ENCODE results near the gene TEX264.
"Not testable (repeated sequence)": the region's sequence is repeated elsewhere in the genome, so short reads cannot be mapped to it uniquely, and the experiment has no call there.

The TEX264 gene

DNA sequence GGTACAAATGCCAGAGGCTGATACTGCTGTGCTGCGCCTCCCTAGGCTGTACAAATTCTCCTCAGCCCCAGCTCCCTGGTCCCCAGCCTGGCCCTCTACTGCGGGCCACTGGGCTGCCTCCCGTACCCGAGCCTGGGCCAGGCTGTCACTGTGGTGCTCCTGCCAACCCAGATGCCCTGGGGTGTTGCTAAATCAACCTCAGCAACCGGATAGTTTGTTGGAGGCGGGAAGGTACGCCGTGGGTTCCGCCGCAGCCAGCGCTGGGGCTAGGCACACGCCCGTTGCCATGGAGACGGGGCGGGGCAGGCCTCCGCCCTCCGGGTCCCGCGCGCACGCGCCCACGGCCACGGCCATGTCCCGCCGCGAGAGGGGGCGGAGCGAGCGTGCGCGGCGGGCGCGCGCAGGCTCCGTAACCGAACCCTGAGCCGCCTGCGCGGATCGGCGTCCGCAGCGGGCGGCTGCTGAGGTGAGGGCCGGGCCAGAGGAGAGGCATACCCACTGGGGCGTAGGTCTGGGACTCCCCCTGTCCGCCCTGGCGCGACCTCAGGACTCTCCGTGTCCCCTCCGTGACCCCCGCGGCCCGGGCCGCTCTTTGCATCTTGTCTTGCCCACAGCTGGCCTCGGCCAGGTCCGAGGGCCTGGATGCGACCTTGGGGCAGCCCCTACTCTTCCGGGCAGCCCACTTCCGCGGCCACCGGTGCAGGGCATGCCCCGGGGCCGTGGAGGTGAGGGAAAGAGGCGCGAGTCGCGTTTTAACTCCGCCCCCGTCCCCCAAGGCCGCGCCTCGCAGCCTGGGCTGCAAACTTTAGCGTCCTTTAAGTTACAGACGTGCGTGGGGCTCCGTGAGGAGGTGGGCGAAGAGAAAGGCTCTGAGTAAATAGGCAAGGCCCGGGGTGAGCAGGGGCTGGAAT, at the start of gene TEX264:
Gene TEX264, plus strand, starts transcription at position 430 of the 911 bp plus-strand sequence. CDS start 3,053 bp downstream, outside the sequence.
- peaks cover 9% of the 10 kb centered on the region for H3K4me1 ChIP-seq (ENCODE audit: insufficient read depth, low read length)
- no peaks in the 10 kb centered on the region for H3K36me3 ChIP-seq (ENCODE audit: insufficient read depth, low read depth, low read length)
- H3K9ac ChIP-seq (ENCODE audit: low read depth, low read length), result peak within 1 kb of the TSS; percentile 80
- H3K9me3 ChIP-seq (ENCODE audit: insufficient read depth, low read depth, low read length), result no peaks in the 10 kb centered on the region
- H3K27ac ChIP-seq (ENCODE audit: low read length), result no peak within 1 kb of the TSS
- peaks cover 9% of the 10 kb centered on the region; the same call in 1 of the 2 replicates for H3K27me3 ChIP-seq (ENCODE audit: insufficient read depth, low read length)
- H3K4me3 ChIP-seq (ENCODE audit: low read length), result peak within 1 kb of the TSS; percentile 86

GRCh38 chr3:51622413-51622812, 48.6 kb upstream of the TEX264 start:
- no peaks in the 10 kb centered on the region for H3K9me3 ChIP-seq (ENCODE audit: insufficient read depth, low read depth, low read length)
- no peak overlapping the region for H3K9ac ChIP-seq (ENCODE audit: low read depth, low read length)
- no peak overlapping the region for H3K4me3 ChIP-seq (ENCODE audit: low read length)
- H3K27me3 ChIP-seq (ENCODE audit: insufficient read depth, low read length), result no peaks in the 10 kb centered on the region
- H3K27ac ChIP-seq (ENCODE audit: low read length), result no peak overlapping the region
- H3K36me3 ChIP-seq (ENCODE audit: insufficient read depth, low read depth, low read length), result no peaks in the 10 kb centered on the region; the same call in 1 of the 2 replicates
- peaks cover 13% of the 10 kb centered on the region for H3K4me1 ChIP-seq (ENCODE audit: insufficient read depth, low read length)

- Histone ChIP-seq H3K4me3 (ENCODE audit: low read length) (no peak overlapping the region), H3K4me1 (ENCODE audit: insufficient read depth, low read length) (peaks cover 13% of the 10 kb centered on the region), H3K9me3 (ENCODE audit: insufficient read depth, low read depth, low read length) (no peaks in the 10 kb centered on the region), H3K9ac (ENCODE audit: low read depth, low read length) (no peak overlapping the region), H3K36me3 (ENCODE audit: insufficient read depth, low read depth, low read length) (peaks cover 4% of the 10 kb centered on the region; the same call in 1 of the 2 replicates), H3K27me3 (ENCODE audit: insufficient read depth, low read length) (no peaks in the 10 kb centered on the region), H3K27ac (ENCODE audit: low read length) (no peak overlapping the region)
Observed at GRCh38 chr3:51622868-51623267, 48.2 kb upstream of the TEX264 start.

- H3K9ac ChIP-seq (ENCODE audit: low read depth, low read length), result no peak overlapping the region
- peaks cover 66% of the 10 kb centered on the region for H3K36me3 ChIP-seq (ENCODE audit: insufficient read depth, low read depth, low read length)
- no peaks in the 10 kb centered on the region for H3K27me3 ChIP-seq (ENCODE audit: insufficient read depth, low read length)
- no peak overlapping the region for H3K4me3 ChIP-seq (ENCODE audit: low read length)
- H3K27ac ChIP-seq (ENCODE audit: low read length), result no peak overlapping the region
- no peaks in the 10 kb centered on the region for H3K9me3 ChIP-seq (ENCODE audit: insufficient read depth, low read depth, low read length)
- no peaks in the 10 kb centered on the region for H3K4me1 ChIP-seq (ENCODE audit: insufficient read depth, low read length)
Observed at GRCh38 chr3:51630513-51630912, 40.5 kb upstream of the TEX264 start.

DNA sequence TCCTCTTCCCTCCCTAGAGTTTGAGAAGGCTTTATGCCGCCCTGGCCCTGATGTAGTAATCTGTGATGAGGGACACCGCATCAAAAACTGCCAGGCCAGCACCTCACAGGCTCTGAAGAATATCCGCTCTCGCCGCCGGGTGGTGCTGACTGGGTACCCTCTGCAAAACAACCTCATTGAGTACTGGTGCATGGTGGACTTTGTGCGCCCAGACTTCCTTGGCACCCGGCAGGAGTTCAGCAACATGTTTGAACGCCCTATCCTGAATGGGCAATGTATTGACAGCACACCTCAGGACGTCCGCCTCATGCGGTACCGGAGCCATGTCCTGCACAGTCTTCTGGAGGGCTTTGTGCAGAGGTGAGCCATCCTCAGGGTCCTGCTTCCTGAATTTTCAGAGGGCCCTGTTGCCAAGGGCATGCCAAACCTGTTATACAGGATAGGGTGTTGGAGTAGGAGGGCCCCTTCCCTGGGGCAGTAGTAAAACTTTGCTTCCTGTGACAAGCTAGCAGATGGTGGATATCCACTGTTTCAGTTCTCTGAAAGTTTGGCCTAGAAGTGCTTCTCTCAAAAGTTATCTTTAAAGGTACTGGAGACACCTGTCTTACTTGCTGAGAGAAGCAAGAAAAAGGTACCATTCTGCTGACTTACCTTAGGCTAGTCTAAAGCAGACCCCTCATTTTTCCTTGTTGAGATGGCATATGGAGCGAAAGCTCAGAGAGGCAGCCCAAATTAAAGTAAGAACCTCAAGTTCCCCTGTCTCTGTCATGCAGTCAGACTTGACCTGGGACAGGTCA, 33.7 kb upstream of the TEX264 start:
- no peak overlapping the region for H3K27ac ChIP-seq (ENCODE audit: low read length)
- H3K9me3 ChIP-seq (ENCODE audit: insufficient read depth, low read depth, low read length), result no peaks in the 10 kb centered on the region
- H3K9ac ChIP-seq (ENCODE audit: low read depth, low read length), result no peak overlapping the region
- peaks cover 78% of the 10 kb centered on the region for H3K36me3 ChIP-seq (ENCODE audit: insufficient read depth, low read depth, low read length)
- H3K27me3 ChIP-seq (ENCODE audit: insufficient read depth, low read length), result no peaks in the 10 kb centered on the region
- no peaks in the 10 kb centered on the region for H3K4me1 ChIP-seq (ENCODE audit: insufficient read depth, low read length)
- H3K4me3 ChIP-seq (ENCODE audit: low read length), result no peak overlapping the region

- Histone ChIP-seq H3K27ac (ENCODE audit: low read length) (no peak overlapping the region), H3K9ac (ENCODE audit: low read depth, low read length) (no peak overlapping the region), H3K4me1 (ENCODE audit: insufficient read depth, low read length) (no peaks in the 10 kb centered on the region), H3K27me3 (ENCODE audit: insufficient read depth, low read length) (no peaks in the 10 kb centered on the region), H3K9me3 (ENCODE audit: insufficient read depth, low read depth, low read length) (no peaks in the 10 kb centered on the region), H3K36me3 (ENCODE audit: insufficient read depth, low read depth, low read length) (peaks cover 81% of the 10 kb centered on the region), H3K4me3 (ENCODE audit: low read length) (no peak overlapping the region)
Observed at GRCh38 chr3:51637941-51638471, 33.0 kb upstream of the TEX264 start.

GRCh38 chr3:51642462-51642861, 28.6 kb upstream of the TEX264 start:
- H3K27ac ChIP-seq (ENCODE audit: low read length), result no peak overlapping the region
- H3K9ac ChIP-seq (ENCODE audit: low read depth, low read length), result no peak overlapping the region
- no peak overlapping the region for H3K4me3 ChIP-seq (ENCODE audit: low read length)
- H3K9me3 ChIP-seq (ENCODE audit: insufficient read depth, low read depth, low read length), result peaks cover 13% of the 10 kb centered on the region
- H3K36me3 ChIP-seq (ENCODE audit: insufficient read depth, low read depth, low read length), result peaks cover 88% of the 10 kb centered on the region
- H3K4me1 ChIP-seq (ENCODE audit: insufficient read depth, low read length), result no peaks in the 10 kb centered on the region
- no peaks in the 10 kb centered on the region for H3K27me3 ChIP-seq (ENCODE audit: insufficient read depth, low read length)

DNA sequence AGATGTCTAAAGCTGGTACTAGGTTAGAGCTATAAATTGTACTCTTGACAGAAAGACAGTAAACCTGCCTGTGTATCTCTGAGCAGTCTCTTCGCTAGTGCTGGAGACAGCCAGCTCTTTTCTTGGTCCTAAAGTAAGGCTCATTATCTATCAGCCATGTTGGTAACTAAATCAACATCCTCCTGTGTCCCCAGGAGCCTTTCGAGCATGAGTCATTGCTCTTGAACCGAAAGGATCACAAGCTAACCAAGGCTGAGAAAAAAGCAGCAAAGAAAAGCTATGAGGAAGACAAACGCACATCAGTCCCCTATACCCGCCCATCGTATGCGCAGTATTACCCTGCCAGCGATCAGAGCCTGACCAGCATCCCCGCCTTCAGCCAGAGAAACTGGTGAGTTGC, 25.0 kb upstream of the TEX264 start:
- Histone ChIP-seq H3K27me3 (ENCODE audit: insufficient read depth, low read length) (no peaks in the 10 kb centered on the region), H3K9ac (ENCODE audit: low read depth, low read length) (no peak overlapping the region), H3K4me1 (ENCODE audit: insufficient read depth, low read length) (no peaks in the 10 kb centered on the region), H3K27ac (ENCODE audit: low read length) (no peak overlapping the region), H3K4me3 (ENCODE audit: low read length) (no peak overlapping the region), H3K36me3 (ENCODE audit: insufficient read depth, low read depth, low read length) (peaks cover 77% of the 10 kb centered on the region), H3K9me3 (ENCODE audit: insufficient read depth, low read depth, low read length) (peaks cover 19% of the 10 kb centered on the region)

- peaks cover 45% of the 10 kb centered on the region for H3K36me3 ChIP-seq (ENCODE audit: insufficient read depth, low read depth, low read length)
- not testable (repeated sequence) for H3K4me3 ChIP-seq (ENCODE audit: low read length); H3K27ac ChIP-seq (ENCODE audit: low read length); H3K9ac ChIP-seq (ENCODE audit: low read depth, low read length); H3K9me3 ChIP-seq (ENCODE audit: insufficient read depth, low read depth, low read length); H3K27me3 ChIP-seq (ENCODE audit: insufficient read depth, low read length); H3K4me1 ChIP-seq (ENCODE audit: insufficient read depth, low read length)
Observed at GRCh38 chr3:51652103-51652502, 18.9 kb upstream of the TEX264 start.

GRCh38 chr3:51653409-51653808, 17.6 kb upstream of the TEX264 start:
- H3K9me3 ChIP-seq (ENCODE audit: insufficient read depth, low read depth, low read length); H3K27me3 ChIP-seq (ENCODE audit: insufficient read depth, low read length); H3K27ac ChIP-seq (ENCODE audit: low read length); H3K9ac ChIP-seq (ENCODE audit: low read depth, low read length); H3K4me3 ChIP-seq (ENCODE audit: low read length); H3K4me1 ChIP-seq (ENCODE audit: insufficient read depth, low read length): not testable (repeated sequence)
- H3K36me3 ChIP-seq (ENCODE audit: insufficient read depth, low read depth, low read length), result peaks cover 45% of the 10 kb centered on the region

GRCh38 chr3:51657234-51657633, 13.8 kb upstream of the TEX264 start:
- no peaks in the 10 kb centered on the region for H3K27me3 ChIP-seq (ENCODE audit: insufficient read depth, low read length)
- H3K36me3 ChIP-seq (ENCODE audit: insufficient read depth, low read depth, low read length), result peaks cover 64% of the 10 kb centered on the region
- no peak overlapping the region for H3K4me3 ChIP-seq (ENCODE audit: low read length)

More at GRCh38 chr3:51657234-51657633, 13.8 kb upstream of the TEX264 start:
- Histone ChIP-seq H3K9ac (ENCODE audit: low read depth, low read length) (no peak overlapping the region), H3K4me1 (ENCODE audit: insufficient read depth, low read length) (no peaks in the 10 kb centered on the region), H3K9me3 (ENCODE audit: insufficient read depth, low read depth, low read length) (no peaks in the 10 kb centered on the region), H3K27ac (ENCODE audit: low read length) (no peak overlapping the region)
